ENCODE measurements around the gene LPAR1. TPM values are rescaled to one million over a fixed set of nuclear protein-coding genes. Genes with fewer than 3 reads are reported as not detected.
A peak's percentile ranks its signal among the peaks of the same experiment; 100 is the strongest.
"Not testable (repeated sequence)": the region's sequence is repeated elsewhere in the genome, so short reads cannot be mapped to it uniquely, and the experiment has no call there.

LPAR1 gene
- polyA plus RNA-seq, 3 donors from 2014 or later = 0.59 to 0.84 TPM; not detected in 1

GRCh38 chr9:110880189-110880588 is 158.1 kb downstream of the LPAR1 start:
- Mint-ChIP-seq H3K9me3 (peaks cover 0 to 4% (median 2%) of the 10 kb centered on the region in 6 donors), H3K4me1 (peaks cover 4 to 6% of the 10 kb centered on the region in 2 donors)

DNA sequence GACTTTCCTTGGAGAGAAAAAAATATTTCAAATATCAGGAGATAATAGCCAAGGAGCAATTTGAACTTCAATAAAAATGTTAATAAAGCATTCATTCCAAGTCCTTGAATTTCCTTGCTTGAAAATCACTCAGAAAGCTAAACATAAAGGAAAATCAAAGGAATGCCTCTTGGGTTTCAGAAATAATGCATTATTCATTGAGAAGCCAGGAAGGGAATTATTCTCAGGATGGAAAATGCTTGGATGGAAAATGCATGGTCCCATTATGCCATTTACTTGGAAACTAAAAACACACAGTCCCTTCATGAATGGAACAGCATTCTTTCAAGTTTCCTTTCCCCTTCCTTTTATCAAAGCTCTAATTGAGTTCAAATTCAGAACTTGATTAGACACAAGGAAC is 160.9 kb downstream of the LPAR1 start:
- Mint-ChIP-seq H3K4me1 (peaks cover 5 to 8% of the 10 kb centered on the region in 2 donors), H3K4me3 (no peak overlapping the region), H3K27me3 (ENCODE audit: low read depth in 3 of 3) (peaks cover 0 to 5% (median 2%) of the 10 kb centered on the region in 3 donors), H3K9me3 (peaks cover 0 to 5% (median 2%) of the 10 kb centered on the region in 6 donors), H3K36me3 (no peaks in the 10 kb centered on the region), H3K27ac (no peak overlapping the region)
- no peak for DNase-seq

More at GRCh38 chr9:110880189-110880588, 158.1 kb downstream of the LPAR1 start:
- Mint-ChIP-seq H3K27me3 (ENCODE audit: low read depth in 3 of 3) (peaks cover 0 to 2% (median 2%) of the 10 kb centered on the region in 3 donors), H3K27ac (no peak overlapping the region), H3K4me3 (no peak overlapping the region), H3K36me3 (no peaks in the 10 kb centered on the region)
- DNase-seq = no peak

- Mint-ChIP-seq H3K4me1 (peaks cover 5 to 8% of the 10 kb centered on the region in 2 donors), H3K36me3 (no peaks in the 10 kb centered on the region), H3K27ac (no peak overlapping the region), H3K4me3 (no peak overlapping the region), H3K27me3 (ENCODE audit: low read depth in 3 of 3) (peaks cover 0 to 5% (median 2%) of the 10 kb centered on the region in 3 donors), H3K9me3 (peaks cover 0 to 5% (median 2%) of the 10 kb centered on the region in 6 donors)
- DNase-seq = no peak
Observed at GRCh38 chr9:110876929-110877328, 161.3 kb downstream of the LPAR1 start.

- H3K36me3 Mint-ChIP-seq = peaks cover 0 to 2% (median 1%) of the 10 kb centered on the region in 3 donors
- peaks cover 0 to 5% (median 2%) of the 10 kb centered on the region in 3 donors for H3K27me3 Mint-ChIP-seq (ENCODE audit: low read depth in 3 of 3)
- no peak overlapping the region for H3K4me3 Mint-ChIP-seq
- DNase-seq = peak; percentile 27 to 36 (median 32)
- H3K4me1 Mint-ChIP-seq = peaks cover 5 to 8% of the 10 kb centered on the region in 2 donors
- peaks cover under 1 to 6% (median 2%) of the 10 kb centered on the region in 6 donors for H3K9me3 Mint-ChIP-seq
- H3K27ac Mint-ChIP-seq = peak overlapping the region in 1 of 6 donors; percentile 20
Observed at GRCh38 chr9:110874963-110875674, 163.2 kb downstream of the LPAR1 start.

GRCh38 chr9:110872920-110873319 is 165.3 kb downstream of the LPAR1 start:
- no peak overlapping the region for H3K27ac Mint-ChIP-seq
- H3K4me1 Mint-ChIP-seq = peaks cover 5 to 8% of the 10 kb centered on the region in 2 donors
- DNase-seq = no peak
- peaks cover 0 to 4% (median 4%) of the 10 kb centered on the region in 3 donors for H3K36me3 Mint-ChIP-seq
- H3K27me3 Mint-ChIP-seq (ENCODE audit: low read depth in 3 of 3) = peaks cover 0 to 4% (median 3%) of the 10 kb centered on the region in 3 donors
- no peak overlapping the region for H3K4me3 Mint-ChIP-seq
- H3K9me3 Mint-ChIP-seq = peaks cover 3 to 9% (median 4%) of the 10 kb centered on the region in 6 donors

DNA sequence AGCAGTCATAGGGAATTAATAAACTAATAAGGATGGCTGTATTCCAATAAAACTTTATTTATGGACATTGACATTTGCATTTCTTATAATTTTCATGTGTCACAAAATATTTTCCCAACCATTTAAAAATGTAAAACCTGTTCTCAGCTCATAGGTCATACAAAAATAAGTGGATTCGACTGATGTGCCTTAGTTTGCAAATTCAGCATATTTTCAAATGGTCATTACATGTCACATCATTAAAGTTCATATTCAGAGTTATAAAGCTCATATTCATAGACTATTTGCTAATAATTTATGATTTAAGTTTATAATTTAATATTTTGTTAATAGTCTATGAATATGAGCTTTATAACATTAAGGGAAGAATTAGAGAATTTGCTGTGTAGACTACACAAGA is 166.5 kb downstream of the LPAR1 start:
- Mint-ChIP-seq H3K27ac (no peak overlapping the region), H3K36me3 (peaks cover 0 to 4% (median 4%) of the 10 kb centered on the region in 3 donors), H3K9me3 (peaks cover 3 to 11% (median 6%) of the 10 kb centered on the region in 6 donors), H3K4me3 (no peak overlapping the region), H3K4me1 (peaks cover 5 to 8% of the 10 kb centered on the region in 2 donors), H3K27me3 (ENCODE audit: low read depth in 3 of 3) (peaks cover 0 to 4% (median 3%) of the 10 kb centered on the region in 3 donors)
- no peak for DNase-seq

DNA sequence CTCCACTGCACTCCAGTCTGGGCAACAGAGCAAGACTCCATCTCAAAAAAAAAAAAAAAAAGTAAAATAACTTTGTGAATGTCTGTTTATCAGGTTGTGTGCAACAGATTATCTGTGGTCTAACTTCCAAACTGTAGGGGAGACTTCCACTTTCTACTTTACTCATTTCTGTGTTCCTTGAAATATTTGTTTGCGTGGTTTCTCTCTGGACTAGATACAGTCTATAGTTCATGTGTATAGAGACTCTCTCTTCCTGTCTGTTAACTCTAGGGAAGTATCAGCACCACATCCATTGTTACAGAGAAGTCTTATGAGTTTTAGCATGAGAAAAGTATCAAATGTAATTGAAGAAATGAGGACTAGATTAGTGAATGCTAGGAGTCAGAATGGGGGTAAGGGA is 168.3 kb downstream of the LPAR1 start:
- Mint-ChIP-seq H3K4me1 (peaks cover 0 to under 1% of the 10 kb centered on the region in 2 donors), H3K9me3 (peaks cover 0 to 10% (median 6%) of the 10 kb centered on the region in 6 donors), H3K4me3 (no peak overlapping the region), H3K27me3 (ENCODE audit: low read depth in 3 of 3) (peaks cover 0 to 4% (median 3%) of the 10 kb centered on the region in 3 donors), H3K27ac (no peak overlapping the region), H3K36me3 (peaks cover 0 to 4% (median 4%) of the 10 kb centered on the region in 3 donors)
- no peak for DNase-seq

- Mint-ChIP-seq H3K4me3 (no peak overlapping the region), H3K9me3 (peaks cover 4 to 27% (median 11%) of the 10 kb centered on the region in 6 donors), H3K27me3 (ENCODE audit: low read depth in 3 of 3) (no peaks in the 10 kb centered on the region), H3K4me1 (no peaks in the 10 kb centered on the region), H3K27ac (no peak overlapping the region), H3K36me3 (no peaks in the 10 kb centered on the region)
- DNase-seq = no peak
Observed at GRCh38 chr9:110864011-110864410, 174.3 kb downstream of the LPAR1 start.

- not testable (repeated sequence) for H3K4me1 Mint-ChIP-seq; H3K27me3 Mint-ChIP-seq (ENCODE audit: low read depth in 3 of 3); H3K27ac Mint-ChIP-seq; H3K36me3 Mint-ChIP-seq; DNase-seq; H3K4me3 Mint-ChIP-seq
- peaks cover 3 to 35% (median 13%) of the 10 kb centered on the region in 6 donors for H3K9me3 Mint-ChIP-seq
Observed at GRCh38 chr9:110861370-110862110, 176.7 kb downstream of the LPAR1 start.

DNA sequence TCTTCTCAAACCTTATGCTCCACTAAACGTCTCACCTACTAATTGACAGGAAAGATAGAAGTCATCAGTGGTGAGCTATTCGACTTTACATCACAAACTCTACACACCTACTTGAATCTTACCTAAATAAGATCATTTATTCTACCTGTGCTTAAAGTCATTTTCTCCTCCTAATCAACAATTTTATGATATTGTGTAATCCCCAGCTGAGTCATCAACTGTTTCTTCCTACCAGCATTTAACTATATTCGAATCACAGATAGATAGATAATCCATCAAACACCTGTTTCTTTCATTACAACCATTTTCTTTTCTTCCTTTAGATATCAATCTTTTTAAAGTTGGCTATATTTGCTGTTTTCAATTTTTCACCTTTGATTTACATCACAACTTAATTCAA is 181.5 kb downstream of the LPAR1 start:
- H3K9me3 Mint-ChIP-seq = peaks cover 13 to 34% (median 18%) of the 10 kb centered on the region in 6 donors
- H3K4me3 Mint-ChIP-seq = no peak overlapping the region
- DNase-seq = no peak
- no peaks in the 10 kb centered on the region for H3K4me1 Mint-ChIP-seq
- no peaks in the 10 kb centered on the region for H3K36me3 Mint-ChIP-seq
- peaks cover 0 to 4% (median 0%) of the 10 kb centered on the region in 3 donors for H3K27me3 Mint-ChIP-seq (ENCODE audit: low read depth in 3 of 3)
- no peak overlapping the region for H3K27ac Mint-ChIP-seq

DNA sequence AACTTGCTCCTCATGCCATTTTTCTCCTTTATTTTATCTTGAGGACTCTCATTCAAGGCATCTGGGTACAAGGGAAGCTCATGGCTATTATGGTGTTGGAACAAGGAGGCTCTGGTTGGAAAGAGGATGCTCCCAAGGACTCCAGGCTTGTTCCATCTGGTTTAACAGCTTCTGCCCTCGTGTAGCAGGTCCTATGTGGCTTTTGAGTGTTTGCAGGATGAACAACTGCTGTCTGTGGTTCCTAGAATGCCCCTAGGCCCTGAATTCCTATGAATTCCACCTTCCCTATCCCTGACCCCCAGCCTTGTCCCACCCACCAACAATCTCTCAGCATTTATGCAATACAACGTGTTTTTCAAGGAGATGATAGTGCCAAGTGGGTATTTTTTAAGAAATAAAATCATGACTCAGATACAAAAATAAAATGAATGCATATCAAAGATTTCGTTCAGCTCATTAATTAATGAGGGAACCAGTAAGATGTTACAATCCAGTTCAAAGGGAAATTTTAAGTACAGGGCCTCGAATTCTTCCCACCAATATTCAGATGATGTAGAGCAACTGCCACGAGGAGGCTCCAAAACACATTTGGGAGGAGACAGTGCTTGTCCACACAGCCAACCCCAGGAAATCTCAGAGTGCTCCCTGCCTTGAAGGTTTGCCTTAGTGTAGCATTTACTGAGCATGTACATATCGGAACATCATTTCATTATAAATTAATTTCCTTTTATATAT is 187.7 kb downstream of the LPAR1 start:
- Mint-ChIP-seq H3K27ac (no peak overlapping the region), H3K9me3 (peaks cover 2 to 16% (median 9%) of the 10 kb centered on the region in 6 donors), H3K27me3 (ENCODE audit: low read depth in 3 of 3) (peaks cover 0 to 3% (median 2%) of the 10 kb centered on the region in 3 donors), H3K4me1 (no peaks in the 10 kb centered on the region), H3K36me3 (no peaks in the 10 kb centered on the region), H3K4me3 (no peak overlapping the region)
- DNase-seq = no peak

GRCh38 chr9:110847671-110848070 is 190.6 kb downstream of the LPAR1 start:
- Mint-ChIP-seq H3K9me3 (peaks cover 0 to 12% (median 7%) of the 10 kb centered on the region in 6 donors), H3K36me3 (no peaks in the 10 kb centered on the region), H3K4me3 (no peak overlapping the region), H3K27me3 (ENCODE audit: low read depth in 3 of 3) (peaks cover 0 to 4% (median 3%) of the 10 kb centered on the region in 3 donors), H3K27ac (no peak overlapping the region), H3K4me1 (no peaks in the 10 kb centered on the region)
- no peak for DNase-seq

DNA sequence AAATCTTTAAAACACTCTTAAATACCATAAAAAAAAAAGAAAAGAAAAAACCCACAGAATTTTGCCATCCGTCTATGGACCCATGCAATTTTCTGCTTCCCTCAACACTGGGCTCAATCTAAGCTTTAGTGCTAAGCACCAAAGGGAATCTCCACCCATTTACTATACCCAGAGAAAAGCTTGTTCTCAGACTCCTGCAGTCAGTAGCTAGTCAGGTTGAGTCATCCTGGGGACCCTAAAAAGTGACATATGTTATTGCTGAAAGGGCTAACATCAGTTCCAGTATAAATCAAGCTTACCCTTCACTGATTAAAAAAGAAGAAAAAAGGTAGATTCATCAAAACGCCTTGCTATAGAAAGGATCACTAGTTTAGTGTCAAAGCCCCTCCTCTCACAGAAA is 192.1 kb downstream of the LPAR1 start:
- Mint-ChIP-seq H3K27me3 (ENCODE audit: low read depth in 3 of 3) (peaks cover 0 to 4% (median 2%) of the 10 kb centered on the region in 3 donors), H3K9me3 (peaks cover 0 to 12% (median 7%) of the 10 kb centered on the region in 6 donors), H3K4me3 (no peak overlapping the region), H3K36me3 (no peaks in the 10 kb centered on the region), H3K4me1 (no peaks in the 10 kb centered on the region), H3K27ac (no peak overlapping the region)
- DNase-seq = no peak
